ENCODE measurements around the gene NUDT22.
"Not testable (repeated sequence)": the region's sequence is repeated elsewhere in the genome, so short reads cannot be mapped to it uniquely, and the experiment has no call there.

NUDT22 gene

DNA sequence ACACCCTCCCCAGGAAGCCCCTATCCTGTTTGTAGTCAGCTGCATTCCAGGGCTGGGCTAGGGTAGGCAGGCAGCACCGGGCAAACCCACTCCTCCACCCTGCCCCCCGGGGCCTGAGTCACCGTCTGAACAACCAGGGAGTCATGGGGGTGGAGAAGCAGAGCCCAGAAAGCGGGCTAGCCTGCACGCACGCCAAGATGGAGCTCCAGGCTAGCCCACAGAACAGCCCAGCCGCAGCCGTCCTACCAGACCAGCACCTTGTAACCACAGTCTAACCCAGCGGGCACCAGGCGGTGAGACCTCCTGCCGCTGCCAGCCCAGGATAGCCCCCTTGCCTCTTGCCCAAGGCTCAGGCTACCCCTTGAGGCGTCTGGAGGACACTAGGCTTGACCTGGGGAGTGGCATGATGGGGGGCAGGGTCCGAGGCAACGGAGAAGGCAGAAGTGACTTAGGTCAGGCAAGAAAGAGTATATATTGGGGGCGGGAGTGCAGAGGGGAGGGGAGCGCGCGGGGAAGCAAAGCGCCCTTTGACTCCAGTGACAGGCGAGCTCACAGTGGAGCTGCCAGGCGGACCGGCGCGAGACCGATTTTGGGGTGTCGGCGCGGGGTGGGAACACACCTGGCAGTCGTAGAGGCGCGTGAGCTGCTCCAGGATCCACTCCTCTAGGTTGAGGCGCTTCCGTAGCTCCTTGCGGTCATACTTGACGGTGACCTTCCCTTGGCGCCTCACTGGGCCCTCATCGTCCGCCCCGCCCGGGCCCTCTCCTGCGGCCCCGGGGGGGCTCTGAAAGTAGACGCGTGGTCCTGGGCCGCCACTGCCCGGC, 19.9 kb downstream of the NUDT22 start:
- DNase-seq: peak; percentile 48
- no peaks in the 10 kb centered on the region for H3K36me3 ChIP-seq
- no peaks in the 10 kb centered on the region for H3K27me3 ChIP-seq
- no peaks in the 10 kb centered on the region for H3K9me3 ChIP-seq
- no peak for TF ChIP-seq CTCF (IDR thresholded peaks at IDR 0.05; ENCODE audit: low read depth, low read length)
- H3K4me1 ChIP-seq: no peaks in the 10 kb centered on the region; the same call in 1 of the 2 replicates
- H3K4me3 ChIP-seq (ENCODE audit: low read depth, low read length): peak overlapping the region; percentile 81

GRCh38 chr11:64246621-64246870, 20.5 kb downstream of the NUDT22 start:
- not testable (repeated sequence) for H3K27me3 ChIP-seq, H3K36me3 ChIP-seq, DNase-seq, H3K9me3 ChIP-seq, H3K4me1 ChIP-seq
- H3K4me3 ChIP-seq (ENCODE audit: low read depth, low read length): peak overlapping the region; percentile 81

- no peaks in the 10 kb centered on the region; the same call in 1 of the 2 replicates for H3K4me1 ChIP-seq
- no peaks in the 10 kb centered on the region for H3K27me3 ChIP-seq
- H3K36me3 ChIP-seq: no peaks in the 10 kb centered on the region
Observed at GRCh38 chr11:64246871-64247728, 21.0 kb downstream of the NUDT22 start, which contains the start of gene PPP1R14B. PPP1R14B (minus strand) TSS chr11:64246943; CDS start chr11:64246673, 270 bp downstream.

DNA sequence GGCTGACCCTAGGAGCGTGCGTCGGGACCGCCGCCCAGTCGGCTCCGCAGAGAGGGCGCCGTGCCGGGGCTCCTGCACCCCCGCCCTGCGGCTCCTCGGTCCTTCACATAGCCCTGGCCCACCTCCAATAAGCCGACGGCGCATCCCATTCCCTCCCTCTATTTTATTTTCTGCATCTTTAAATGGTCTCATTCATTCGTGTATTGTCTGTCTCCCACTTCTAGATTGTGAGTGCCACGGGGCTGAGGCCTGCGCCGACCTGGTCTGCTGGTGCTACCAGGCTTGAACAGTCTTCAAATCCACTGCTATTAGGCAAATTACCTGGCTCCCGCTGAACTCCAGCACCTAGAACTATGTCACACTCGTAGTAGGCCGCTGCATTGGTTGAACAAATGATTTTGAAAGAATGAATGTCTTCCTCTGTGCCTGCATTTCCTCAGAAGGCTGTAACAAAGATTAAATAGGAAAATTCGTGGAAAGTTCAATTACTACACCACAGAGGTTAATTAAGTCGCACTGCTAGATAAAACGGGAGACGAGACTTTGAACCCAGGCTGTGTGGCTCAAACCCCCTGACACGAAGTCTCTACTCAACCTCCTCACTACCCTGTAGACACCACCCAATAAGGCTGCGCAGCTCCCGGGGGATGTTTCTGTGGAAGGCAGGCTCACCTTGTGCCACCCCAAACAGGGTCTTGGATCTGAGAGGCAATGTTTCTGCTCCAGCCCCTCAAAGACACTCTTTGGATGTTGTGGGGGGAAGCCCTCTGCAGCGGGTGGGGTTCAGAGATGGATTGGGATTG, 21.9 kb downstream of the NUDT22 start:
- no peaks in the 10 kb centered on the region; the same call in 1 of the 2 replicates for H3K4me1 ChIP-seq
- H3K36me3 ChIP-seq: no peaks in the 10 kb centered on the region
- peak overlapping the region; percentile 65 for H3K4me3 ChIP-seq (ENCODE audit: low read depth, low read length)
- H3K9me3 ChIP-seq: no peaks in the 10 kb centered on the region
- DNase-seq: no peak
- no peaks in the 10 kb centered on the region for H3K27me3 ChIP-seq
- no peak for TF ChIP-seq CTCF (IDR thresholded peaks at IDR 0.05; ENCODE audit: low read depth, low read length)

More at GRCh38 chr11:64246871-64247728, 21.0 kb downstream of the NUDT22 start, which contains the start of gene PPP1R14B:
- Histone ChIP-seq H3K4me3 (ENCODE audit: low read depth, low read length) (peak within 1 kb of the TSS; percentile 81), H3K9me3 (no peaks in the 10 kb centered on the region)
- TF ChIP-seq CTCF (IDR thresholded peaks at IDR 0.05; ENCODE audit: low read depth, low read length): no peak
- peak; percentile 88 for DNase-seq

DNA sequence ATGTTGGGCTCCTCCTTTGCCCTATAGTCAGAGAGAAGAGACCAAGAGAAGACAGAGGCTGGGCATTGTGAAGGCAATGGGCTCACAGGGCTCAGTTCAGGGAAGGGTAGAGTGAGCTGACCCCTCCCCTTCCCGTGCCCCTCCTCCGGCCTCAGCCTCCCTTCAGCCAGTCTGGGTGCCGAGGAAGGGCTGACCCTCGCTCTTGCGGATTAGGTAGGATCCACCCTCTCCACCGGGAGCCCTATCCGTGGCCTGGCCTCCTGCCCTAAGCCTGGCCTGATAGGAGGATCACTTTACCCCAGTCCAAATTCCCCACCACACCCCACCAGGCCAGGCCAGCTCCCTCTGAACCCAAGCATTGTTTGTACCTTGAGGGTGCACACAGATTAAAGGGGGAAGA, 22.5 kb downstream of the NUDT22 start:
- Histone ChIP-seq H3K9me3 (no peaks in the 10 kb centered on the region), H3K4me1 (no peaks in the 10 kb centered on the region; the same call in 1 of the 2 replicates), H3K27me3 (no peaks in the 10 kb centered on the region), H3K4me3 (ENCODE audit: low read depth, low read length) (no peak overlapping the region), H3K36me3 (no peaks in the 10 kb centered on the region)
- no peak for DNase-seq
- no peak for TF ChIP-seq CTCF (IDR thresholded peaks at IDR 0.05; ENCODE audit: low read depth, low read length)

- Histone ChIP-seq H3K4me3 (ENCODE audit: low read depth, low read length) (no peak overlapping the region), H3K4me1 (no peaks in the 10 kb centered on the region; the same call in 1 of the 2 replicates), H3K27me3 (no peaks in the 10 kb centered on the region), H3K9me3 (no peaks in the 10 kb centered on the region), H3K36me3 (no peaks in the 10 kb centered on the region)
- DNase-seq: no peak
- no peak for TF ChIP-seq CTCF (IDR thresholded peaks at IDR 0.05; ENCODE audit: low read depth, low read length)
Observed at GRCh38 chr11:64249038-64249437, 23.0 kb downstream of the NUDT22 start.
